GM12873 (cell line): ENCODE results near the gene TENM3.

Source experiments
- TF ChIP-seq, protein P1 (sequence below): IDR thresholded peaks from 2 replicates; pipeline ENCODE4 v1.5.1; 2012; ENCODE audit warnings: low read depth, mild to moderate bottlenecking, moderate library complexity, low read length, control low read depth; ENCODE audit not compliant: insufficient read depth; ENCODE audit errors: missing control alignments

Gene TENM3

DNA sequence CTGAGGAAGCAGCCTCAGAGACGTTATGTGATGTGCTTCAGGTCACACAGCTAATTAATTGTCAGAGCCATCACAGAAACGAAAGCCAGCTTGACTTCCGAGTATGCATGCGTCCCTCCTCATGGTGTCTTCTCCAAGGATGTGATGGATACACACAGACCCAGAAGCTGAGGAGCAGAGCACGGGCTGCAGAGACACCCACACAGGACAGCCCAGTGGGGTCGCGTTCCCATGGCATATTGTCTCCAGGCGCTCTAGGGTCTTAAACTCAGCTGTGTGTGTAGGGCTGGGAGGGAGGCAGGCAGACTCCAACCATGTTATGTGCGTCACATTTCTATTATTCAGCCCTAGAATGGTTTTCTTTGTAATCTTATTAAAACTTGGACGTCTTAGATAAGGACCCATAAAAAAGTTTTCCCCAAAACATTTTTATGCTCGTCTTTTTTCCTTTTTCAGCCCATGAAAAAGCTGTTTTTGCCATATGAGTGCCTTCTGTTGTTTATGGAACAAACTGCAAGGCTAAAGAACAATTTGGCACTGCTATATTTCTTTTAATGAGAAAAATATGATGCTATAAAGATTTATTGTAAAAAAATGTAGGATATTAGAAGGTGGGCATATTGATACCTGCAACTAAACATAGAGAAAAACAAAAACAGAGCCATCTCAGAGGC lies 48.5 kb downstream of the TENM3 start:
- TF ChIP-seq, protein P1, sequence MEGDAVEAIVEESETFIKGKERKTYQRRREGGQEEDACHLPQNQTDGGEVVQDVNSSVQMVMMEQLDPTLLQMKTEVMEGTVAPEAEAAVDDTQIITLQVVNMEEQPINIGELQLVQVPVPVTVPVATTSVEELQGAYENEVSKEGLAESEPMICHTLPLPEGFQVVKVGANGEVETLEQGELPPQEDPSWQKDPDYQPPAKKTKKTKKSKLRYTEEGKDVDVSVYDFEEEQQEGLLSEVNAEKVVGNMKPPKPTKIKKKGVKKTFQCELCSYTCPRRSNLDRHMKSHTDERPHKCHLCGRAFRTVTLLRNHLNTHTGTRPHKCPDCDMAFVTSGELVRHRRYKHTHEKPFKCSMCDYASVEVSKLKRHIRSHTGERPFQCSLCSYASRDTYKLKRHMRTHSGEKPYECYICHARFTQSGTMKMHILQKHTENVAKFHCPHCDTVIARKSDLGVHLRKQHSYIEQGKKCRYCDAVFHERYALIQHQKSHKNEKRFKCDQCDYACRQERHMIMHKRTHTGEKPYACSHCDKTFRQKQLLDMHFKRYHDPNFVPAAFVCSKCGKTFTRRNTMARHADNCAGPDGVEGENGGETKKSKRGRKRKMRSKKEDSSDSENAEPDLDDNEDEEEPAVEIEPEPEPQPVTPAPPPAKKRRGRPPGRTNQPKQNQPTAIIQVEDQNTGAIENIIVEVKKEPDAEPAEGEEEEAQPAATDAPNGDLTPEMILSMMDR = no peak

DNA sequence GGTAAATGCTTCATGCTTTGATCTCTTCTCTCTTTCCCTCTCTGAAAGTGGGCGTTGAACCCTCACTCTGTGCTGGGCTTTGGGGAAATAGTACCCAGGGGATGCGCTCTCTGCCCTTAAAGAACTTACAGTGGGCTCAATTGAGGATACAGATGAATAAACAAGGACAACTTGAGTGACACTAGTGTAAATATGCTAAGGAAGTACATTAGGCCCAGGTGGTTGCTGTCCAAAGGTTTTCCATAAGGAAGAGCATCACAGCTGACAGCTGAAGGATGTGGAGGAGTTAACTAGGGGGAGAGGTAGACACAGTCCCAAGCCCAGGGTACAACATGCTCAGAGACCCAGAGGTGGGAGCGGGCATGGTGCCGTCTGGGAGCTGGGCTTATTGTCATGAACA lies 49.4 kb downstream of the TENM3 start:
- TF ChIP-seq, protein P1 = no peak

DNA sequence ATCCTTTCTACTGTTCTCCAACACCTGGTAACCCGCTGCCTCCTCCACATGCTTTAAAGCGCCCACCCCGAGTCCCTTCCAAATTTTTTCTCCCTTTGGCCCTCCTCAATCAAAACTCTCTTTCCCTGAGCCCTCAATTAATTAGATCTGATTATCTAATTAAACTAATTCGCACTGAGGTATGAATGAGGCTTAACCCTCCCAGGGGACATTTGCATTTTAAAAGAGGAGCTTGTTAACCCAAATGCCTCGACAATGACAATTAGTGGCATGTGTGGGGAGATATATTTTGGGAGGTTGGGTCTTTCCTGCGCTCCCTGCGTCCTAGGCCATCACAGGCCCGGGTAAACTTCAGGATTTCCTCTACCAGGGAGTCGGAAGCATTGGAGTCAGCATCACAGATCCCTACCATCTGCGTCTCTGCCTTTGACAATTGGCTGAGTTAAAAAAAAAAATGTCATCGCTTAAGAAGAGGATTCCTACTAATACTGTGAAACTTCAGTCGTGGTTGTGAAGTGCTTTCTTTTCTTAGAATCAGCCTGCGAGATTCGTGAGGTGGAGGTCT lies 50.6 kb downstream of the TENM3 start:
- TF ChIP-seq, protein P1 = no peak

DNA sequence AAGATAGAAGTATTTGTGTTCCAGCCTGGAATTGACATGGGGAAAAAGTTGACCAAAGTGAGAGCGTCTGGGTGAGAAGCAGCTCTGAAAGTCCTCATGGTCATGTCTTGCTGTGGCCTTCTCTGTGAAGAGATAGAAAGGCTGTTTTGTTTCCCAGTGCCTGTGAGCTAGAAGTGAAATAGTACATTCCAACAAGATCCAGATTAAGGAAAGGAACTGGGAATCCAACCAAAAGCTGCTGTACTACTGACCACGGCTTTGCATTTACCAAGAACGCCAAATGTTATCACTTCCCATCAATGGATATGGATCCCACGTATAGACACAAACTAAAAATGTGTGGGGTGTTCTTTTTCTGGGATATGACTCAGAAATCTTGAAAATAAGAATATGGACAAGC lies 51.2 kb downstream of the TENM3 start:
- TF ChIP-seq, protein P1 = no peak

DNA sequence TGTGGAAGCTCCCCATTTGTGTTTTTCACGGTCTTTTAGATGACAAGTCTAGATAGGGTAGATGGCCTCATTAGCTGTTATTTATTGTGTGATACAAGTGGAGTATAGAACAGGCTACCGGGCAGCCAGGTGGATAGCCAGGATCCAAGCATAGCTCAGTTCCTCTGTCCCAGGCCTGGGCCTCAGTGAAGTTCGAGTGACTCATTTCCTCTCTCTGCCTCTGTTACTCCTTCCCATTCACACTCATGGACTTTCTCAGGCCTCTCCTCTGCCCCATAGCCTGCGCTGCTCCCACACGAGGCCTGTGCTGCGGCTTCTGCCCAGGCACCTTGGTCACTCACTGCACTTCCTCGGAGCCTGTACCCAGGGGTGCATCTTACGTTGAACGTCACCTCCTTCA lies 54.5 kb downstream of the TENM3 start:
- TF ChIP-seq, protein P1 = no peak

DNA sequence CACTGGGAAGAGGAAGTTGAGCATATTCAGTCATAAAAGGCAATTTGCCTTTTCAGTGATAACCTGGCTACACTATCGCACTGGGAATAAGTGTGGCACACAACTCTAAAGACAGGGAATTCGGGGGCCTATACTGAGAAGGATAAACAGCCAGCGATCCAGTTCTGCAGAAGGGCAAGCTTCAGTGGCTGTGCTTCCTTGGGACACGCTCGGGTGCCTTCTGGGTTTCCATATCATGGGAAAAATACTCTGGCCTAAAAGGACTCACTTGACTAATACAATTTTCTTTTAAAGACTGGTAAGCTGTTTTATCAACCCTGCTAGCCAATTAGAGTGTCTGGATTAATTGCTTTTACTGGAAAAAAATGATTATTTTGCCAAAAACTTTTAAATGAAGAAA lies 58.5 kb downstream of the TENM3 start:
- TF ChIP-seq, protein P1 = no peak

DNA sequence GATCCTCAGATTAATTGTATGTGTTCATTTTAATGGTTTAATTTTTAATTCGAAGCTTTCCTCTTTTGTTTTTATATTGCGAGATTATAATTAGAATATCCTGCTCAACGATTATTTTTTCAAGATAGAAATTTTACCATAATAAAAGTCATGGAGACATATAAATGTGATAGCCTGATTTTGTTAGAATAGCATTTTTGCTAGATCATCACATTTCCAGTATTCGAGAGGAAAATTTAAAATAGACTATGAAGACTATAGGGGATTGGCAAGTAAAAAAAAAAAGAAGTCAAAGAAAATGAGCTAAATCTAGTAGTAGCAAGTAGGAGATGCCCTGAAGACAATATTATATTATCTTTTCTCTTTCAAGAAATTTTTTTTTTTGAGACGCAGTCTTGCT lies 60.6 kb downstream of the TENM3 start:
- TF ChIP-seq, protein P1 = no peak
